ENCODE data around the gene MAGOH. TPM values are rescaled to one million over a fixed set of nuclear protein-coding genes. Genes with fewer than 3 reads are reported as not detected.

Gene MAGOH
- total RNA-seq, 1 experiment from 2014 or later = 55.8 TPM

DNA sequence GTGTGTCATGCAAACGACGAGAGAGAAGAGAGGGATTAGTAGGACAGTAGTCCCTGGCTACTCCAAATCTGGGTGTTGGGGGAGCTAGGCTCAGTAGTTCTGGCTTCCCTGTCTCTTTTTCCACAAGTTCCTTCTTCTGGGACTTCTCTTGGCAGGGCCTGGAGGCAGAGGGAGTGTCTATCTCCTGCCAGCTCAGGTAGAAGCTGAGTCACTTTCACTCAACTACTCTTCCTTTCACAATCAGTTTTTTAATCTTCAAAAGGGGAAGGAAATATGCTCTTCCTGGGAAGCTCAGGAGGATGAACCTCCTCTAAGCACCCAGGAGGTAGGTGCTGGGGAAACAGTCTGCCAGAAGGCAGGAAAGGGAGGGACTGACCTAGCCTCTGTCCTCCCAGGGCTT, 35.2 kb upstream of the MAGOH start:
- in situ Hi-C loops (cut with HindIII; ENCODE audit: low pct_unique_long_range_greater_than_20kb, low sequenced_read_pairs) = no loop called here
- DNase-seq (ENCODE audit: low read depth) = no peak

DNA sequence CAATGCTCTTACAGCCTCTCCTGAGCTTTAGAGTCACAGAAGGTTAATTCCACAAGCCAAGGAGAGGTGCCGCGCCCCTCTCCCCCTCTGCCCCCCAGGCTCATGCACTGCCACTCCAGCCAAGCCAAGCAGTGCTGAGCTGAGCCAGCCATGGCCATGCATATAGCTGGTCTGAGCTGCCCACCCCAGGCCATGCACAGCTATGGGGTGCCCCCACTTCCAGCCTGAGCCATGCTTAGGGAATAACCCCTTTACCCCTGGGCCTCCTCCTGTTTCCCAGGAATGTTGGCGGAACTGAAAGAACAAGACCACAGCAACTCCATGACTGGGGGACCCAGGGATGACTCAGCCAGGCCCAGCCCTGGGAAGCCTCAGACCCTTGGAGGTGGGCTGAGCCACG, 34.0 kb upstream of the MAGOH start:
- DNase-seq (ENCODE audit: low read depth) = no peak
- in situ Hi-C loops (cut with HindIII; ENCODE audit: low pct_unique_long_range_greater_than_20kb, low sequenced_read_pairs) = no loop called here

DNA sequence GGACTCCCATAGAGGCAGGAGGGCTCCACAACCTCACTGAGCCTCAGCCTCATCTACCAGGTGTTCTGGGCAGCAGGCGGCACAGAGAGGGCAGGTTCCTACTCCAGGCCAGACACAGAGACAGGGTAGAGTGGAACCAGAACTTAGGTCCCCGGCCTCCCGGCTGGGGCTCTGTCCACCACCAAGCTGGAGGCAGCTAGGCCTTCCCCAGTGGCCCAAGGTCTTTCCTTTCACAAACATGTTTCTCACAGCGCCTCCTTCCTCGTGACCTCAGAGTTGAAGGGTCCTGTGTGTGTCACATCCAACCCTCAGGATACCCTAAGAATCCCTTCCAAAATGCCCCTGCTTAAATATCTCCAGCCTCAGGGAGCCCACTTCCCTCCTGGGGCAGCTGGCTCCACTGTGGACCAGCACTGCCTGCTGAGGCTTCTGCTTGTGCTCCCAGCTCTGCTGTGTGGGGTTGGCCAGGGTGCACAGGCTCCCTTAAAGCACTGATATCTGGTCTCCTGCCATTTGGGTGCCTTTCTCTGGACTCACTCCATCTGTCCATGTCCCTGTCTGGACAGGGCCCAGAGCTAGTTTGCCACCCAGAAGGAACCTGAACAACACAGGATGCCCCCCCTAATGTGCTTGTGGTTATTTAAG, 33.2 kb upstream of the MAGOH start:
- no peak for DNase-seq (ENCODE audit: low read depth)
- in situ Hi-C loops (cut with HindIII; ENCODE audit: low pct_unique_long_range_greater_than_20kb, low sequenced_read_pairs) = no loop called here

- in situ Hi-C loops (cut with HindIII; ENCODE audit: low pct_unique_long_range_greater_than_20kb, low sequenced_read_pairs) = no loop called here
- DNase-seq (ENCODE audit: low read depth) = no peak
Observed at GRCh38 chr1:53270873-53271272, 32.6 kb upstream of the MAGOH start.

- DNase-seq (ENCODE audit: low read depth) = no peak
- in situ Hi-C loops (cut with HindIII; ENCODE audit: low pct_unique_long_range_greater_than_20kb, low sequenced_read_pairs) = no loop called here
Observed at GRCh38 chr1:53270107-53270506, 31.8 kb upstream of the MAGOH start.

GRCh38 chr1:53267761-53268160, 29.4 kb upstream of the MAGOH start:
- in situ Hi-C loops (cut with HindIII; ENCODE audit: low pct_unique_long_range_greater_than_20kb, low sequenced_read_pairs) = no loop called here

DNA sequence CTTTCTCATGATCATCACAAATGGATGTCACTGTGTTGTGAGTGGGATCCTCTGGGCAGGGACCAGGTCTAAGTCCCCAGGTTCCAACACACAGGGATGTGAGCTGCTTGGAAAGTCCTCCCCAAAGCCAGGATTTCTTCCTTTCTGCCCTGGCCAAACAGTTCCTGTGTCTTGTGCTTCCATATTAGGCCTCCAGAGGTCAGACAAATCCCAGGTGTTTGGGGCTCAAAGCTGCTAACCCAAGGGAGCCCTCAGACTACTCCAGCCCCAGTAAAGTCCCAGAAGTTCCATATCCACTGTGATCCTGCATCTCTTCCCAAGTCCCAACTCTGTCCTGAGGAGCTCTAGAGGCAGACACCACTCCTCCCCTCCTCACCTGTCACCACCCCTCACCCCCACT, 27.7 kb upstream of the MAGOH start:
- DNase-seq (ENCODE audit: low read depth) = no peak
- in situ Hi-C loops (cut with HindIII; ENCODE audit: low pct_unique_long_range_greater_than_20kb, low sequenced_read_pairs) = no loop called here

More at GRCh38 chr1:53267761-53268160, 29.4 kb upstream of the MAGOH start:
- DNase-seq (ENCODE audit: low read depth) = no peak

- no peak for DNase-seq (ENCODE audit: low read depth)
- in situ Hi-C loops (cut with HindIII; ENCODE audit: low pct_unique_long_range_greater_than_20kb, low sequenced_read_pairs) = no loop called here
Observed at GRCh38 chr1:53265581-53265980, 27.3 kb upstream of the MAGOH start.

DNA sequence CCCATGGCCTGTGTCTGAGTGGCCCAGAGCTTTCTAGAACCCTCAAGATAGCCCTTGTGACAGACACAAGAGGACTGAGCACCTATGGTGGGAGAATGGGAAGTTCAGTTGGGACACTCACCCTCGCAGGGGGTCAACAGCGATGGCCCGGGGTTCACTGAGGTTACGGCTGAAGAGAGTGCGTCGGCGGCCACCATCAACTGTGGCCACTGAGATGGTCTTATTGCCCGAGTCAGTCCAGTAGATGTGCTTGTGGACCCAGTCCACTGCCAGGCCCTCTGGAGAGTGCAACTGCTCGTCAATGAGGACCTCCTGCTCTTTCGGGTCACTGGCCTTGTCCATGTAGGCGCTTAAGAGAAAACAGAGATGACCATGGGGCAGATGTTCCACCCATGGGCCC, 25.7 kb upstream of the MAGOH start:
- in situ Hi-C loops (cut with HindIII; ENCODE audit: low pct_unique_long_range_greater_than_20kb, low sequenced_read_pairs) = no loop called here
- no peak for DNase-seq (ENCODE audit: low read depth)

- in situ Hi-C loops (cut with HindIII; ENCODE audit: low pct_unique_long_range_greater_than_20kb, low sequenced_read_pairs) = no loop called here
- no peak for DNase-seq (ENCODE audit: low read depth)
Observed at GRCh38 chr1:53262000-53262399, 23.7 kb upstream of the MAGOH start.

DNA sequence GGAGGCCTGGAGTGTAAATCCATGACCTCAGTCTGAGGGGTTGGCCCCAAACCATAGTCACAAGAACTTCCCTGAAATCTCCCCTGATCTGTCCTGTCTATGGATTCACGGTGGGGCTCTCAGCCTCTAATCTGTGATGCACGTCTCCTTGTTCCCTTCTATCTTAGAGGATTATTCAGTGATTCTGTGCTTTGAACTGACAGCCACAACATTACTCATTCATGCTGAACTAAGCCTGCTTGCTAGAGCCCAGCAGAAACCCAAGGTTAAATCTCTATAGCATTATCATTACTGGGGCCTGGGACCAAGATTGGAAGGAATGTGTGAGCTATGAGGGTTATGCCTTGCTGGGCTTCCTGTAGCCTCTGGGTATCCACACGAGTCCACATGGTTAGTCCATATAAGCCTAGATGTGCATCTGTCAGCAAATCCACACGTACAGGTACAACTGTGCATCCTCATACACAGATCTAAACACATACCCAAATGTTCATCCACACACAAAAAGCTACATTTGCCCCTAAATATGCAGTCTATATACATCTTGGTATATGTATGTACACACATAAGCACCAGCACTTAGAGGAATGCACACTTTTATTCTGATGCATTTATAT, 22.4 kb upstream of the MAGOH start:
- in situ Hi-C loops (cut with HindIII; ENCODE audit: low pct_unique_long_range_greater_than_20kb, low sequenced_read_pairs) = no loop called here
- no peak for DNase-seq (ENCODE audit: low read depth)

GRCh38 chr1:53259932-53260331, 21.6 kb upstream of the MAGOH start:
- in situ Hi-C loops (cut with HindIII; ENCODE audit: low pct_unique_long_range_greater_than_20kb, low sequenced_read_pairs) = no loop called here
- DNase-seq (ENCODE audit: low read depth) = no peak

- no peak for DNase-seq (ENCODE audit: low read depth)
- in situ Hi-C loops (cut with HindIII; ENCODE audit: low pct_unique_long_range_greater_than_20kb, low sequenced_read_pairs) = no loop called here
Observed at GRCh38 chr1:53258216-53258615, 19.9 kb upstream of the MAGOH start.

DNA sequence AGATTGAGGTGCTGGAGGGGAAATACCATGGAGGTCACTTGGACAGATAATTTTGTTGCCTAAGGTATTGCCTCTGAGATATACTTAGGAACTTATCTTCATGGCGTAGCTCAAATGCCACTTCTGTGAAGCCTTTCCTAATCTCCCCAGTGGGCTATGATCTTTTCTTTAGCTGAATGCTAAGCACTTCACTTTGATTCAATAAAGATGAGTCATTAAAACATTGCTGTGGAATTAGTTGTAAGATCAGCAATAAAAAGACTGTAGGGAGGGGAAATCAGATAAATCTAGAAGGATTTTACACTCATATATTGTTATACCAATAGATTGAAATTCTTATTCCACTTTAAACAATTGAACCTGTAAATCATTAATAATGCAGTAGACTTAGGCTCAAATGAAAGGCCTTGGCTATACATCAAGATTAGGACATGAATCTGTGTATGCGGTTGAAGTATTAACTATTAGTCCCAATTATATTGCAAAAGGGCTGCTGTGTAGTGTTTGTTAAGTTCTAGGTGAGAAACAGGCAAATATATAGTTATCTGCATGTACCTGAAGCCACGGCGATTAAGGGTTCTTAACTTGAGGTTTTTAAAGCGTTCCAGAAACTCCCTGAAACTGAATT, 19.2 kb upstream of the MAGOH start:
- in situ Hi-C loops (cut with HindIII; ENCODE audit: low pct_unique_long_range_greater_than_20kb, low sequenced_read_pairs) = no loop called here

GRCh38 chr1:53256511-53257453, 18.5 kb upstream of the MAGOH start:
- in situ Hi-C loops (cut with HindIII; ENCODE audit: low pct_unique_long_range_greater_than_20kb, low sequenced_read_pairs) = no loop called here
- DNase-seq (ENCODE audit: low read depth) = no peak

More for the DNA sequence above, 19.2 kb upstream of the MAGOH start:
- DNase-seq (ENCODE audit: low read depth) = no peak

DNA sequence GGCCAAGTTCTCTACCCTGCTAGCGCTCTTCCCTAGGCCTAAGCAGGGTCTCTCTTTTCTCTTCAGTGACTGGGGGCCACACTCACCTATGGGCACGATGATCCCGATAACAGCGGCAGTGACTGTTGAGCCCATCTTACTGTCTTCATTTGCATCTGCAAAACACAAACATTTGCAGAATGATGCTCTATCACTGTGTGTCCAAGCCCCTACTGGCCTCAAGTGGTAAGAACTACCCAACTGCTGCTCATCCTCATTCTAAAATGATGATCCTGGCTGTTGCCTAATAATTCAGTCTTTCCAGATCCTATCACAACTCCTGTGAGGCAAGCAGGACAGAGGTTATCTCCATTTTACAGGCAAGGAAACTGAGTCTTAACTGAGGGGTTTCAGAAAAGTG, 16.7 kb upstream of the MAGOH start:
- in situ Hi-C loops (cut with HindIII; ENCODE audit: low pct_unique_long_range_greater_than_20kb, low sequenced_read_pairs) = no loop called here
- no peak for DNase-seq (ENCODE audit: low read depth)

- in situ Hi-C loops (cut with HindIII; ENCODE audit: low pct_unique_long_range_greater_than_20kb, low sequenced_read_pairs) = no loop called here
- DNase-seq (ENCODE audit: low read depth) = no peak
Observed at GRCh38 chr1:53254011-53254640, 15.8 kb upstream of the MAGOH start.

GRCh38 chr1:53250325-53250724, 12.0 kb upstream of the MAGOH start:
- in situ Hi-C loops (cut with HindIII; ENCODE audit: low pct_unique_long_range_greater_than_20kb, low sequenced_read_pairs) = no loop called here
- no peak for DNase-seq (ENCODE audit: low read depth)
